Stimulated activated CD8-positive, alpha-beta memory T cell treated with anti-CD3 and anti-CD28 coated beads, Interleukin-4, amount 100 ng/mL, for 1 hour (primary cell): ENCODE measurements around the gene TMPRSS3.

Source experiments
- DNase-seq, 2 donors: peaks; one replicate each; pipeline ENCODE4 v3.0.0-alpha.2; 2020; ENCODE audit warnings: low read depth in 2 of 2, low spot score in 1 of 2

Gene TMPRSS3

DNA sequence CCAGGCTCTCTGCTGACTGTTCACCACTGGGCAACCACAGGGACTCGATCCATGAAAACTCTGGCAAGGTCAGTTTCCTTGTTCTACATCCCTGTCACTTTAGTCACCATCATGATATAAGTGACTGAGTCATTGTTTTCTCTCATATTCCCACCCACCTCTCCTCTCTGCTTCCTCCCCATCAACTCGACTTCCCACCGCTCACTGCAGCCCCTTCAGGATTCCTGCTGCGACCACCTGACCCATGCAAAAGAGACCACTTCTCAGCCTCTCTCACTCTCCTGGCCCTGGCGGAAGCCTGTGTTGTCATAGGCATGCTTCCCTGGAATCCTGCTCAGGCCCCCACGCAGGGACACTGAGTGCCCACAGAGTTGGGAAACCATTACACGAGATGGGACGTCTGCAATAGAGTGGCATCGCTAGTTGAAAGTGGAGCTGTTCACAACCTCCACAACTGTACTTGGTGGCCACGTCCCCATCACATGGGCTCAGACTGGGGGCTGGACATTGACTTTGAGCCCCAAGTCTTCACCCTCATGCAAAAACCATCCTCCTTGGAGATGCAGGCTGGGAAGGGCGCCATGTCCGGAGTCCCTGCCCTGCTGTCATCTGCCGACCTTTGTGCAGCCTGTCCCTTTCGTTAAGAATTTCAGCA, 43.3 kb downstream of the TMPRSS3 start:
- DNase-seq, result no peak

- no peak for DNase-seq
Measured at GRCh38 chr21:42351626-42352440, 44.0 kb downstream of the TMPRSS3 start.

DNA sequence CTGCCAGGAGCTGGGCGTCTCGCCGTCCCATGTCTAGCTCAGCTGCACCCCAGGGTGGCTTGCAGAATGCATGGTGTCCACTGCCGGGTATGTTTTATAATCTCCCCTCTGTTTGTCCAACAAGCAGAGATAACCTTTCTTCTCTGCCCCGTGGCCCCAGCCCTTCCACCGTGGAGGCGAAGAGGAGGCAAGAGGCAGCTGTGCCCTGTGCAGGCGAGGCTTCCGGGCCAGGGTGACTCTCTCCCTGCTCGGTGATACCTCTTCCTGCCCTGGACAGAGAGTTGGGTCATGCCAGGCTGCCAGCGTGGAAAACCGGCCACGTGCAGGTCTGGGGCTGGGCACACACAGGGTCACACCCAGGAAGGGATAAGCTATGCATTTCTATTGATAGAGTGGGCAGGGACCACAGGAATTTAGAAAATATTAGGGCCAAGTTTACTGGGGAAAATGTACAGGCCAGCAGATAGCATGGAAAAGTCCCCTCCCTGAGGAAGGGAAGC, 44.9 kb downstream of the TMPRSS3 start, which contains the start of gene TFF2:
TFF2 (minus strand) TSS at position 68 of the 500 bp plus-strand sequence; CDS start at position 31, 37 bp downstream.
- no peak for DNase-seq

GRCh38 chr21:42350318-42350910, 45.4 kb downstream of the TMPRSS3 start:
- no peak for DNase-seq

DNA sequence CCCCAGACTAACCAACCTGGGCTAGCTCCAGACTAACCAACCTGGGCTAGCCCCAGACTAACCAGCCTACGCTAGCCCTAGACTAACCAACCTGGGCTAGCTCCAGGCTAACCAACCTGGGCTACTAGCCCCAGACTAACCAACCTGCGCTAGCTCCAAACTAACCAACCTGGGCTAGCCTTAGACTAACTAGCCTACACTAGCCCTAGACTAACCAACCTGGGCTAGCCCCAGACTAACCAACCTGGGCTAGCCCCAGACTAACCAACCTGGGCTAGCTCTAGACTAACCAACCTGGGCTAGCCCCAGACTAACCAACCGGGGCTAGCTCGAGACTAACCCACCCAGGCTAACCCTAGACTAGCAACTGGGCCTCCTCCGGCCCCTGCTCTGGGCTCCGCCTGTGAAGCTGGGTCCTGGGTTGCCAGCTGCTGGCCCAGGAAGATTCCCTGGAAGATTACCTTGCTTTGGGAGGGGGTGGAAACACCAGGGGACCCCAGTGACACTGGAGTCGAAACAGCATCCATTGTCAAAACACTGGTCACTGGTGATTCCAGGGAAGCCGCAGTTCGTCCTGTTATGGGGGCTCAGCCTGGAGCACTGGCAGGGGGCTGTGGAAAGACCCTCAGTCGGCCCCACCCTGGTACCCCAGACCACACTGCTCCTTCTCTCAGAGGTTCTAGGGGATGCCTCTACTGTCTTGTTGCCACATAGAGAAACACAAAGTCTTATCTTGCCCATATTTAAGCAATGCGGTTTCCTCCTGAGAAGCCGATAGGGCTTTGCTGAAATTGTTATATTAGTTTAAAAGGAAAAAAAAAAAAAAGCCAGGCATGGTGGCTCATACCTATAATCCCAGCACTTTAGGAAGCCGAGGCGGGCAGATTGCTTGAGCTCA, 46.2 kb downstream of the TMPRSS3 start:
- no peak for DNase-seq

- no peak for DNase-seq
Measured at GRCh38 chr21:42348762-42349161, 47.1 kb downstream of the TMPRSS3 start.

- no peak for DNase-seq
Measured at GRCh38 chr21:42347601-42348327, 48.1 kb downstream of the TMPRSS3 start.

DNA sequence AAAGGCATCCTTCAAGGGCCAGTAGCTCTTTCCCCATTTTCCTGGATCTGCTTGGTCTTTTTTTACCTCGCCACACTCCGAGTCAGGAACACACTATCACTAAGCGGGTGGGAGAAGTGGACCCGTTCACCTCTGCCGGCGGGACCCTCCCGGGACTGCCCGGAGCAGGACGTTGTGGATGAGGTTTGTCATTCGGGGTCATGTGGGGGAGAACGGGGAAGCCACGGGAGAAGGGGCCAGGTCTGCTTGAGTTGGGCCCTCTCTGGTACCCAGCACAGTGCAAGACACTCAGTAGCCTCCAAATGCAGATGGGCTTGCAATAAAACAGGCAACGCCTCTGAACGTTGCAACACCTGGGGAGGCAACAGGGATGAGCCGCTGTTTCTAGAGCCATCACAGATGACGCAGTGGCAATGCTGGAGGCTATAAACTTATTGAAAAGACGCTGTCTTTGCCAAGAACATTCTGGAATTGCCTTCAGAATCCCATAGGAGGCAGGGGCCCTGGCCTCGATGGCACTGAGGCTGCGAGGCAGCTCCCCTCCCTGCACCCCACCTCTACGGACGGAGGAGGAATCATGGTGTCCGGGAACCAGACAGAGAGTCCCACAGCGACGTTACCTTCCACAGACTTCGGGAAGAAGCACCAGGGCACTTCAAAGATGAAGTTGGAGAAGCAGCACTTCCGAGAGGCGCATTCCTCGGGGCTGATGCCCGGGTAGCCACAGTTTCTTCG, 48.8 kb downstream of the TMPRSS3 start:
- DNase-seq, result no peak

DNA sequence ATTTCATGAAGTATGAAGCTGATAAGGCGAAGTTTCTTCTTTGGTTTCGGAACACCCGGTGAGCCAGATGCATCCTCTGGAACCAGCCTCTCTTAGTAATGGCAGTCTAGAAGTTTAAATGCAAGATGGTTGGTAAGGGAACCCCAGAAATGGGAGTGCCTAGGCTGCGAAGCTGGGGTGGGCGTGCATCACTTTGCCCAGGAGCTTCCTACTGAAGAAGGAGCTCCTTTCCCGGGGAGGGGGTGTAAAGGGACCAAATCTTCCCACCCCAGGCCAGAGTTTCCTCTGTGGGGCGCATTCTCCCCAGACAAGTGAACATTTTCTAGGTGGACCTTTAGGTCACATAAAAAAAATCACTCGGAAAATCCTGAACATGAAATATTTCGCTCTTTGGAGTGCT, 49.4 kb downstream of the TMPRSS3 start:
- no peak for DNase-seq

DNA sequence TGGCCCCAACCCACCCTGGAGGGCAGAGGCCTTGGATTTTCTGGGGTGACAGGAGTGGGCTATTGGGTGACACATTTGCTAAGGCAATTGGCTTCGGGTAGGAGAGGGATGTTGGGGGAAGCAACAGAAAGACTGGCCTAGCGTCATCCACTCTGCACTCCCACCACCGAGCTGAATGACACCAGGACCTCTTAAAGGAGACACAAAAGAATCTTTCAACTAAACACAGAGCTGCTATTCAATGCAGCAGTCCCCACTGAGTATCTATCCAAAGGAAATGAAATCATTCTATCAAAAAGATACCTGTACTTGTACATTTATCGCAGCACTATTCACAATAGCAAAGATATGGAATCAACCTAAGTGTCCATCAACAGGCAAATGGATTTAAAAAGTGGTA, 51.2 kb downstream of the TMPRSS3 start:
- no peak for DNase-seq

DNA sequence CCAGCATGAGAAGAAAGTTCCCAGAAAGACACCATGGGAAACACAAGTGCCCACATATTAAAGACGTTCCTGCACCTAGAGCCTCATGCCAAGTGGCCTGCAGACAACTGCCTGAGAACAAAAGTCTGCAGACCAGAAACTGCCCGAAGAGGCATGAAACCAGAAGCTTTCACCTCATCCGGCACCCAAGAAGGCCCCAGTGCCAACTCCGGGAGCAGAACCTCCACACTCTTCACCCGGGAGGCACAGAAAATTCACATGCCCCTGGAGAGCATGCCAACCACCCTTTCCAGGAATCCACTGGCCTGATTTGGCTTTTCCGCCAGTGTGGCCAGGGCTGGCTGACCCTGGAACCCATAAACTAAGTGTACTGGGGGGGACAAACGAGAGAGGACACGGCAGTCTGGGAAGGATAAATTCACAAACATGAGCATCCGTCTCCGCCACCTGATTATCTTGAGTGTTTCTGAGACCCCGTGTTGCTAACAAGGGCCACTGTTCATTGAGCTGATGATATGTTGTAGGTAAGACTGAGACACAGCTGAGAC, 51.8 kb downstream of the TMPRSS3 start:
- no peak for DNase-seq

GRCh38 chr21:42343556-42343955, 52.3 kb downstream of the TMPRSS3 start:
- no peak for DNase-seq

- DNase-seq, result no peak
Measured at GRCh38 chr21:42343101-42343500, 52.8 kb downstream of the TMPRSS3 start.

GRCh38 chr21:42341776-42342542, 53.9 kb downstream of the TMPRSS3 start:
- no peak for DNase-seq

- no peak for DNase-seq
Measured at GRCh38 chr21:42340187-42341050, 55.4 kb downstream of the TMPRSS3 start.

DNA sequence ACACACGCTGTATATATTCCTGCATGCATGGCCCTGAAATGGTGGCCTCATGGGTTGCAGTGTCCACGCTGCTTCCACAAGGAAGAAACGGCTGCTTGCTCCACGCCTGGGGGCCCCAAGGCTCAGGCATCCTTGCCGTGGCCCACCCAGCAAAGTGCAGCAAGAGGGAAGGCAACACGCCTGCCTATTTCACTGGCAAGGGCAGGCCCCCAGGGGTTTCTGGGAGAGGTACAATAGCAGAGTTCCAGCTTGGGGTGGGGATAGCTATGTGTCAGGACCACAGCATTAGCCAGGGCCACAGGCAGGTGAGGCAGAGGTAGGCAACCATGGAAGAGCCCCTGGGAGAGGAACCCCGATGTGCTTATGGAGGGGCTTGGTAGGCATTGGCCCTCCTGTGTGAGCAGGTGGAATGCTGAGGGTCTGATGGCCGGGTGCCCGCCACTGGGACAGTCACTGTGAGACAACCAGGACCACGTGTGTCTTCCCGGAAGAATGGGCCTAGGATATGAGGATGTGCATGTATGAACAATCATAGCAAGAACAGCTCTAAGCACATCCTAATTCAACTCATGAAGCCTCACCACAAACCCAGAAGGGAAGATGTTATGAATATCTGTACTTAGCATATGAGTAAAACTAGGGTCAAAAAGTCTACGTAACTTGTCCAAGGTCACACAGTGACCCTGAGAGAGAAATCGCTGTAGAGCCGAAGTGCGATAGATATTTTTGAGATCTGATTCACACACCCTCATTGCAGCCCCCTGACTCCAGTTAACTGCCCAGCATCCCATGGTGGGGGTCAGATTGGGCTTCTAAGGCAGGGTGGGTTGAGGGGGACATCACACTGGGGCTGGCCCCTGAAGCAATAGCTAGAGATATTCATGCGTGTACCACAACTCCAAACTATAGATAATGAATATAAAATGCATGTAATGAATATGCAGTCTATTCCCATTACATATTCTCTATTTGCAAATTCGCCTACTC, 56.8 kb downstream of the TMPRSS3 start:
- DNase-seq, result no peak
